Transverse colon (tissue), 4 donors: ENCODE results near the gene ZBTB44.

Experiments
- CTCF ChIP-seq, 5 experiments: fragments of 200-600 bp in 3 of 5; fragments of 450-650 bp in 2 of 5; sonication (generic) in 3 of 5; IDR thresholded peaks; 1 replicate in 2 of 5; 2 replicates in 3 of 5; pipeline ENCODE4 v1.5.1; 2016 to 2017; ENCODE audit warnings: antibody characterized with exemption in 5 of 5, inconsistent platforms in 3 of 5, mild to moderate bottlenecking in 2 of 5, moderate library complexity in 1 of 5
- POLR2A ChIP-seq: fragments of 450-650 bp; IDR thresholded peaks from one replicate; pipeline ENCODE4 v1.6.1; 2016; ENCODE audit warnings: antibody characterized with exemption, mild to moderate bottlenecking, moderate library complexity
- POLR2AphosphoS5 ChIP-seq, 3 donors: sonication (generic); formaldehyde crosslinking; IDR thresholded peaks; one replicate each; pipeline ENCODE4 v1.6.1; 2016; ENCODE audit warnings: antibody characterized with exemption in 3 of 3

GRCh38 chr11:130282111-130282510, 32.6 kb downstream of the ZBTB44 start:
- TF ChIP-seq CTCF (IDR thresholded peaks at IDR 0.05) (no peak), POLR2AphosphoS5 (IDR thresholded peaks at IDR 0.05) (no peak), POLR2A (no peak)
